Progenitor cell of endocrine pancreas (in vitro differentiated cells): ENCODE measurements around the gene CSMD2. TPM values are rescaled to one million over a fixed set of nuclear protein-coding genes. Genes with fewer than 3 reads are reported as not detected.

Source experiments
- DNase-seq: peaks from one replicate; pipeline ENCODE4 v3.0.0; 2021; ENCODE audit warnings: low spot score; ENCODE audit not compliant: unreplicated experiment
- H3K27ac Mint-ChIP-seq: 2 replicates; pipeline ENCODE4 v1.8.0; 2021; ENCODE audit warnings: mild to moderate bottlenecking, moderate library complexity, mixed read lengths
- H3K27me3 Mint-ChIP-seq: 2 replicates; pipeline ENCODE4 v1.8.0; 2021; ENCODE audit warnings: mixed read lengths
- H3K36me3 Mint-ChIP-seq: 2 replicates; pipeline ENCODE4 v1.8.0; 2022; ENCODE audit warnings: mixed read lengths; ENCODE audit not compliant: insufficient read depth
- H3K4me1 Mint-ChIP-seq: 2 replicates; pipeline ENCODE4 v1.8.0; 2021; ENCODE audit warnings: low read depth, mixed read lengths
- H3K4me3 Mint-ChIP-seq: 2 replicates; pipeline ENCODE4 v1.8.0; 2021; ENCODE audit warnings: low read depth, mild to moderate bottlenecking, moderate library complexity, mixed read lengths
- H3K9me3 Mint-ChIP-seq: 2 replicates; pipeline ENCODE4 v1.8.0; 2021; ENCODE audit warnings: low read depth, mixed read lengths
- total RNA-seq: library from RNA; stranded (reverse); gene quantifications from 2 replicates; pipeline ENCODE4 v1.2.1, GENCODE V29; 2021
- TF ChIP-seq, protein P1 (sequence below): fragments of 200-600 bp; sonication (generic); IDR thresholded peaks from one replicate; pipeline ENCODE4 v1.5.0; 2021; ENCODE audit warnings: antibody characterized with exemption, mild to moderate bottlenecking; ENCODE audit not compliant: unreplicated experiment

The CSMD2 gene
- total RNA-seq, 1 donor from 2014 or later, result 0.38 TPM

GRCh38 chr1:33782776-33783175, 382.3 kb downstream of the CSMD2 start:
- Mint-ChIP-seq H3K27ac (no peak overlapping the region), H3K36me3 (no peaks in the 10 kb centered on the region), H3K27me3 (peaks cover 28% of the 10 kb centered on the region), H3K4me3 (no peak overlapping the region), H3K4me1 (no peaks in the 10 kb centered on the region), H3K9me3 (no peaks in the 10 kb centered on the region)
- TF ChIP-seq, protein P1, sequence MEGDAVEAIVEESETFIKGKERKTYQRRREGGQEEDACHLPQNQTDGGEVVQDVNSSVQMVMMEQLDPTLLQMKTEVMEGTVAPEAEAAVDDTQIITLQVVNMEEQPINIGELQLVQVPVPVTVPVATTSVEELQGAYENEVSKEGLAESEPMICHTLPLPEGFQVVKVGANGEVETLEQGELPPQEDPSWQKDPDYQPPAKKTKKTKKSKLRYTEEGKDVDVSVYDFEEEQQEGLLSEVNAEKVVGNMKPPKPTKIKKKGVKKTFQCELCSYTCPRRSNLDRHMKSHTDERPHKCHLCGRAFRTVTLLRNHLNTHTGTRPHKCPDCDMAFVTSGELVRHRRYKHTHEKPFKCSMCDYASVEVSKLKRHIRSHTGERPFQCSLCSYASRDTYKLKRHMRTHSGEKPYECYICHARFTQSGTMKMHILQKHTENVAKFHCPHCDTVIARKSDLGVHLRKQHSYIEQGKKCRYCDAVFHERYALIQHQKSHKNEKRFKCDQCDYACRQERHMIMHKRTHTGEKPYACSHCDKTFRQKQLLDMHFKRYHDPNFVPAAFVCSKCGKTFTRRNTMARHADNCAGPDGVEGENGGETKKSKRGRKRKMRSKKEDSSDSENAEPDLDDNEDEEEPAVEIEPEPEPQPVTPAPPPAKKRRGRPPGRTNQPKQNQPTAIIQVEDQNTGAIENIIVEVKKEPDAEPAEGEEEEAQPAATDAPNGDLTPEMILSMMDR, result no peak
- no peak for DNase-seq

- no peaks in the 10 kb centered on the region for H3K36me3 Mint-ChIP-seq
Observed at GRCh38 chr1:33781652-33782051, 383.4 kb downstream of the CSMD2 start.

GRCh38 chr1:33777337-33777736, 387.7 kb downstream of the CSMD2 start:
- TF ChIP-seq, protein P1, result no peak
- Mint-ChIP-seq H3K4me1 (no peaks in the 10 kb centered on the region), H3K9me3 (no peaks in the 10 kb centered on the region), H3K36me3 (no peaks in the 10 kb centered on the region), H3K27ac (no peak overlapping the region), H3K4me3 (no peak overlapping the region), H3K27me3 (peaks cover 23% of the 10 kb centered on the region)
- DNase-seq, result no peak

More at GRCh38 chr1:33781652-33782051, 383.4 kb downstream of the CSMD2 start:
- H3K27me3 Mint-ChIP-seq, result peaks cover 26% of the 10 kb centered on the region
- DNase-seq, result no peak
- no peak overlapping the region for H3K27ac Mint-ChIP-seq
- H3K9me3 Mint-ChIP-seq, result no peaks in the 10 kb centered on the region
- no peaks in the 10 kb centered on the region for H3K4me1 Mint-ChIP-seq
- TF ChIP-seq, protein P1, result no peak
- H3K4me3 Mint-ChIP-seq, result no peak overlapping the region

DNA sequence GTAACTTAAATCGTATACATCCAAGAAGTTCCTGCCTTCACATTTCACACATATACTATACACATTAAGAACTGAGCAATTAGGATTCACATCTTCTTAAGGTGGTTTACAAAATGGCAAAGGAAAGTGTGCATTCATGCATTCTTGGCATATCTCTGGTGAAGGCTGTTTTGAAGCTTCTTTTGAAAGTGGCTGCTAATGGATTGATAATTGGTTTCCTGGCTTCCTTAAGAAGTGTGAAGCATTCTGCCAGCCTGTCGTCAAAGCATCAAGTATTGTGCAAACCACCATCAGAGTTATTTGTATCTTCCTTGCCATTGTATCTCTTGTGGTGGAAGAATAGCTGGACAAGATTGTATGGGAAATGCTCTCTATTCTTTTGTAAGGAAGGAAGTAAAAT, 396.2 kb downstream of the CSMD2 start:
- Mint-ChIP-seq H3K4me1 (no peaks in the 10 kb centered on the region), H3K4me3 (no peak overlapping the region), H3K27ac (no peak overlapping the region), H3K27me3 (peaks cover 14% of the 10 kb centered on the region), H3K9me3 (no peaks in the 10 kb centered on the region), H3K36me3 (no peaks in the 10 kb centered on the region)
- DNase-seq, result no peak
- TF ChIP-seq, protein P1, result no peak

- Mint-ChIP-seq H3K4me3 (no peak overlapping the region), H3K4me1 (no peaks in the 10 kb centered on the region), H3K27ac (no peak overlapping the region), H3K27me3 (peaks cover 10% of the 10 kb centered on the region), H3K9me3 (no peaks in the 10 kb centered on the region), H3K36me3 (no peaks in the 10 kb centered on the region)
- TF ChIP-seq, protein P1, result no peak
- no peak for DNase-seq
Observed at GRCh38 chr1:33768106-33768505, 396.9 kb downstream of the CSMD2 start.
